GM23338 (cell line): ENCODE measurements around the gene GRIA1. TPM values are rescaled to one million over a fixed set of nuclear protein-coding genes. Genes with fewer than 3 reads are reported as not detected.

Source experiments
- ATAC-seq: fragments of 200-7000 bp; cut with Tn5 transposase; 3 replicates; pipeline ENCODE4 v1.9.1; 2020
- DNase-seq: peaks from one replicate; pipeline ENCODE4 v3.0.0-alpha.2; 2015; ENCODE audit warnings: low spot score
- H2AFZ ChIP-seq: fragments of 200-600 bp; sonication (generic); 2 replicates; pipeline ENCODE4 v1.8.0; 2016; ENCODE audit warnings: antibody characterized with exemption, mild to moderate bottlenecking, moderate library complexity
- H3F3A ChIP-seq: fragments of 200-600 bp; sonication (generic); replicated peaks from 2 replicates; pipeline ENCODE4 v1.8.0; 2017; ENCODE audit warnings: antibody characterized with exemption, mixed run types, low read depth
- H3K27ac ChIP-seq: fragments of 200-600 bp; sonication (generic); 2 replicates; pipeline ENCODE4 v1.6.1; 2016; ENCODE audit warnings: low read depth
- H3K27me3 ChIP-seq: fragments of 200-600 bp; sonication (generic); 2 replicates; pipeline ENCODE4 v1.8.0; 2016; ENCODE audit warnings: mild to moderate bottlenecking, mixed run types, moderate library complexity; ENCODE audit not compliant: insufficient read depth
- H3K36me3 ChIP-seq: fragments of 200-600 bp; sonication (generic); 2 replicates; pipeline ENCODE4 v1.8.0; 2016; ENCODE audit warnings: mild to moderate bottlenecking; ENCODE audit not compliant: insufficient read depth
- H3K4me1 ChIP-seq: fragments of 200-600 bp; sonication (generic); 2 replicates; pipeline ENCODE4 v1.8.0; 2016; ENCODE audit warnings: mild to moderate bottlenecking, moderate library complexity; ENCODE audit not compliant: insufficient read depth
- H3K4me2 ChIP-seq: fragments of 200-600 bp; sonication (generic); 2 replicates; pipeline ENCODE4 v1.7.1; 2017; ENCODE audit warnings: mixed run types
- H3K4me3 ChIP-seq: fragments of 200-600 bp; sonication (generic); 2 replicates; pipeline ENCODE4 v1.6.1; 2016; ENCODE audit warnings: mixed run types
- H3K79me2 ChIP-seq: fragments of 200-600 bp; sonication (generic); replicated peaks from 2 replicates; pipeline ENCODE4 v1.8.0; 2017; ENCODE audit warnings: mild to moderate bottlenecking; ENCODE audit not compliant: insufficient read depth
- H3K9me2 ChIP-seq: fragments of 200-600 bp; sonication (generic); 2 replicates; pipeline ENCODE4 v1.8.0; 2017; ENCODE audit not compliant: insufficient read depth
- H4K20me1 ChIP-seq: fragments of 200-600 bp; sonication (generic); replicated peaks from 2 replicates; pipeline ENCODE4 v1.8.0; 2017; ENCODE audit warnings: mild to moderate bottlenecking; ENCODE audit not compliant: insufficient read depth
- H3K27ac Mint-ChIP-seq: 2 replicates; pipeline ENCODE4 v1.8.0; 2020; ENCODE audit warnings: inconsistent platforms, mild to moderate bottlenecking, moderate library complexity, mixed read lengths
- H3K27me3 Mint-ChIP-seq: 3 replicates; pipeline ENCODE4 v1.8.0; 2022; ENCODE audit warnings: low read depth, mild to moderate bottlenecking, moderate library complexity, mixed read lengths, inconsistent platforms; ENCODE audit not compliant: insufficient read depth, poor library complexity
- H3K36me3 Mint-ChIP-seq: 3 replicates; pipeline ENCODE4 v1.8.0; 2021; ENCODE audit warnings: low read depth, mild to moderate bottlenecking, inconsistent platforms, moderate library complexity, mixed read lengths
- H3K4me1 Mint-ChIP-seq: 3 replicates; pipeline ENCODE4 v1.8.0; 2020; ENCODE audit warnings: mild to moderate bottlenecking, inconsistent platforms, mixed read lengths
- H3K4me3 Mint-ChIP-seq: 3 replicates; pipeline ENCODE4 v1.8.0; 2021; ENCODE audit warnings: moderate library complexity, mild to moderate bottlenecking, inconsistent platforms, mixed read lengths
- H3K9me3 Mint-ChIP-seq: 3 replicates; pipeline ENCODE4 v1.8.0; 2020; ENCODE audit warnings: moderate library complexity, mild to moderate bottlenecking, inconsistent platforms, mixed read lengths
- CREB1 ChIP-seq: fragments of 250-450 bp; sonication (Bioruptor Pico); IDR thresholded peaks from 2 replicates; pipeline ENCODE4 v1.5.0; 2020; ENCODE audit warnings: low read depth, mild to moderate bottlenecking, moderate library complexity
- CTCF ChIP-seq, 2 experiments: fragments of 200-600 bp in 1 of 2; sonication (generic) in 1 of 2; conservative IDR thresholded peaks; 2 replicates each; pipeline versions ENCODE4 v1.5.1 to v1.6.1; 2016 to 2017; ENCODE audit warnings: antibody characterized with exemption in 2 of 2, low read depth in 2 of 2, mild to moderate bottlenecking in 2 of 2, moderate library complexity in 1 of 2
- EZH2 ChIP-seq: fragments of 200-600 bp; sonication (generic); IDR thresholded peaks from one replicate; pipeline ENCODE4 v1.8.0; 2017; ENCODE audit warnings: antibody characterized with exemption, mild to moderate bottlenecking, low read depth; ENCODE audit not compliant: unreplicated experiment
- EZH2phosphoT487 ChIP-seq: fragments of 200-600 bp; sonication (generic); IDR thresholded peaks from one replicate; pipeline ENCODE4 v1.8.1; 2018; ENCODE audit warnings: antibody characterized with exemption; ENCODE audit not compliant: unreplicated experiment
- NANOG ChIP-seq: IDR thresholded peaks from 2 replicates; pipeline ENCODE4 v1.6.1; 2016; ENCODE audit warnings: antibody characterized with exemption, borderline replicate concordance
- POLR2AphosphoS5 ChIP-seq: IDR thresholded peaks from 2 replicates; pipeline ENCODE4 v1.6.1; 2016; ENCODE audit warnings: antibody characterized with exemption, low read depth
- REST ChIP-seq: IDR thresholded peaks from one replicate; pipeline ENCODE4 v1.6.1; 2018; ENCODE audit warnings: antibody characterized with exemption; ENCODE audit not compliant: unreplicated experiment
- STAT1 ChIP-seq: IDR thresholded peaks from one replicate; pipeline ENCODE4 v1.6.1; 2016; ENCODE audit warnings: antibody characterized with exemption; ENCODE audit not compliant: unreplicated experiment
- ZNF331 ChIP-seq: fragments of 250-450 bp; sonication (Bioruptor Pico); IDR thresholded peaks from 2 replicates; pipeline ENCODE4 v1.5.0; 2020; ENCODE audit warnings: low read depth, mild to moderate bottlenecking, moderate library complexity
- ZNF462 ChIP-seq: fragments of 250-450 bp; sonication (Bioruptor Pico); IDR thresholded peaks from 2 replicates; pipeline ENCODE4 v1.5.0; 2020; ENCODE audit warnings: mild to moderate bottlenecking, moderate library complexity
- polyA plus RNA-seq: library from polyadenylated mRNA; unstranded; fragments of >200 nt; fragmentation: Nextera tagmentation; extraction: Ambion mirVana; gene quantifications from 2 replicates; pipeline ENCODE4 v1.2.1, GENCODE V29; 2016
- total RNA-seq: library from RNA; depleted of rRNA; stranded (reverse); fragments of >200 nt; shearing (Covaris generic); gene quantifications from 2 replicates; pipeline ENCODE4 v1.2.3, GENCODE V29; 2014

GRIA1 gene
- total and polyA plus RNA-seq, 2 experiments from 2014 or later, result 1.0 to 1.7 TPM

GRCh38 chr5:153658606-153659005 is 168.1 kb downstream of the GRIA1 start:
- H3K79me2 ChIP-seq, result no peaks in the 10 kb centered on the region
- H3K27me3 ChIP-seq, result no peaks in the 10 kb centered on the region
- H3K4me1 Mint-ChIP-seq, result peaks cover 28% of the 10 kb centered on the region
- H3K9me2 ChIP-seq, result no peaks in the 10 kb centered on the region
- no peaks in the 10 kb centered on the region for H4K20me1 ChIP-seq
- TF ChIP-seq CREB1 (CRISPR knock-in tag), result no peak
- no peak overlapping the region for H3K27ac ChIP-seq
- H3K4me3 ChIP-seq, result no peak overlapping the region
- no peaks in the 10 kb centered on the region for H3F3A ChIP-seq
- no peaks in the 10 kb centered on the region for H3K36me3 ChIP-seq
- H3K4me2 ChIP-seq, result no peak overlapping the region
- ATAC-seq, result peak; percentile 65
- H3K36me3 Mint-ChIP-seq, result no peaks in the 10 kb centered on the region
- no peak overlapping the region for H3K4me3 Mint-ChIP-seq
- no peaks in the 10 kb centered on the region for H3K9me3 Mint-ChIP-seq
- H3K4me1 ChIP-seq, result 0 out of 2 replicates have a peak, but pooled peaks cover 3% of the 10 kb centered on the region
- H3K27me3 Mint-ChIP-seq, result no peaks in the 10 kb centered on the region
- no peak overlapping the region for H2AFZ ChIP-seq
- no peak overlapping the region for H3K27ac Mint-ChIP-seq
- DNase-seq, result peak; percentile 31

- DNase-seq, result no peak
- Histone ChIP-seq H3K36me3 (no peaks in the 10 kb centered on the region), H3K27ac (no peak overlapping the region), H3K4me2 (no peak overlapping the region), H3K79me2 (no peaks in the 10 kb centered on the region), H3K9me2 (no peaks in the 10 kb centered on the region), H2AFZ (no peak overlapping the region), H3K4me3 (no peak overlapping the region), H3F3A (no peaks in the 10 kb centered on the region), H3K27me3 (no peaks in the 10 kb centered on the region), H3K4me1 (0 out of 2 replicates have a peak, but pooled peaks cover 3% of the 10 kb centered on the region), H4K20me1 (no peaks in the 10 kb centered on the region)
- no peak overlapping the region for H3K4me3 Mint-ChIP-seq
- H3K9me3 Mint-ChIP-seq, result no peaks in the 10 kb centered on the region
- no peaks in the 10 kb centered on the region for H3K27me3 Mint-ChIP-seq
- no peaks in the 10 kb centered on the region for H3K36me3 Mint-ChIP-seq
- no peak overlapping the region for H3K27ac Mint-ChIP-seq
- no peak for ATAC-seq
- peaks cover 28% of the 10 kb centered on the region for H3K4me1 Mint-ChIP-seq
- TF ChIP-seq STAT1, result no peak
- TF ChIP-seq ZNF331 (CRISPR knock-in tag), result no peak
- TF ChIP-seq CREB1 (CRISPR knock-in tag), result no peak
- TF ChIP-seq CTCF (conservative IDR thresholded peaks at IDR 0.05; ENCODE audit: low read depth in 2 of 2), result no peak
- no peak for TF ChIP-seq NANOG
- TF ChIP-seq REST, result no peak
- TF ChIP-seq POLR2AphosphoS5, result no peak
- TF ChIP-seq ZNF462 (CRISPR knock-in tag), result no peak
- no peak for TF ChIP-seq EZH2phosphoT487
- TF ChIP-seq EZH2, result no peak
Measured at GRCh38 chr5:153659039-153659736, 168.7 kb downstream of the GRIA1 start.
